Panc1 (cell line): ENCODE data around the gene FAM234B.

Source experiments
- SIN3A ChIP-seq: IDR thresholded peaks from 2 replicates; pipeline ENCODE4 v1.6.1; 2012; ENCODE audit warnings: low read depth, mild to moderate bottlenecking, low read length, moderate library complexity, borderline replicate concordance; ENCODE audit not compliant: insufficient read depth
- TF ChIP-seq, protein P1 (sequence below): fragments of 450-650 bp; IDR thresholded peaks from 2 replicates; pipeline ENCODE4 v1.5.1; 2017; ENCODE audit warnings: mild to moderate bottlenecking

DNA sequence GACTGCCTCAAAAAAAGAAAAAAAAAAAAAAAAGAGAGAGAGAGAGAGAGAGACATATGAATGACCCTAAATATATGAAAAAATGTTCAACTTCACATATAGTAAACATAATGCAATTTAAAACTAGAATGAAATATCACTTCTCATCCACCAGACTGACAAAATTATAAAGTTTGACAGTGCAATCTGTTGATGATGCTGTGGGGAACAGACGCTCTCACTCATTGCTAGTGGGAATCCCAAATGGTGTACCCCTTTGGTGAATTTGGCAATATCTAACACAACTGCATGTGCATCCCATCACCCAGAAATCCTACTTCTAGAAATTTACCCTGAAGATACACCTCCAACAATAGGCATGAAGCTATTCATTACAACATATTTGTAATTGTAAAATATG lies 61.6 kb downstream of the FAM234B start:
- TF ChIP-seq, protein P1, sequence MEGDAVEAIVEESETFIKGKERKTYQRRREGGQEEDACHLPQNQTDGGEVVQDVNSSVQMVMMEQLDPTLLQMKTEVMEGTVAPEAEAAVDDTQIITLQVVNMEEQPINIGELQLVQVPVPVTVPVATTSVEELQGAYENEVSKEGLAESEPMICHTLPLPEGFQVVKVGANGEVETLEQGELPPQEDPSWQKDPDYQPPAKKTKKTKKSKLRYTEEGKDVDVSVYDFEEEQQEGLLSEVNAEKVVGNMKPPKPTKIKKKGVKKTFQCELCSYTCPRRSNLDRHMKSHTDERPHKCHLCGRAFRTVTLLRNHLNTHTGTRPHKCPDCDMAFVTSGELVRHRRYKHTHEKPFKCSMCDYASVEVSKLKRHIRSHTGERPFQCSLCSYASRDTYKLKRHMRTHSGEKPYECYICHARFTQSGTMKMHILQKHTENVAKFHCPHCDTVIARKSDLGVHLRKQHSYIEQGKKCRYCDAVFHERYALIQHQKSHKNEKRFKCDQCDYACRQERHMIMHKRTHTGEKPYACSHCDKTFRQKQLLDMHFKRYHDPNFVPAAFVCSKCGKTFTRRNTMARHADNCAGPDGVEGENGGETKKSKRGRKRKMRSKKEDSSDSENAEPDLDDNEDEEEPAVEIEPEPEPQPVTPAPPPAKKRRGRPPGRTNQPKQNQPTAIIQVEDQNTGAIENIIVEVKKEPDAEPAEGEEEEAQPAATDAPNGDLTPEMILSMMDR = no peak
- no peak for TF ChIP-seq SIN3A
